AG09309 (cell line): Measurements from ENCODE around the gene ZNF543.

ENCODE experiments used
- DNase-seq: peaks from one replicate; pipeline ENCODE4 v3.0.0-alpha.2; 2010; ENCODE audit warnings: low read depth
- H3K4me3 ChIP-seq: 2 replicates; pipeline ENCODE4 v1.5.1; 2011; ENCODE audit warnings: mild to moderate bottlenecking, low read depth, low read length, moderate library complexity; ENCODE audit not compliant: control insufficient read depth
- TF ChIP-seq, protein P1 (sequence below): IDR thresholded peaks from 2 replicates; pipeline ENCODE4 v1.5.1; 2011; ENCODE audit warnings: mild to moderate bottlenecking, low read depth, low read length, inconsistent platforms; ENCODE audit not compliant: insufficient read depth, control insufficient read depth; ENCODE audit errors: missing control alignments

The ZNF543 gene

DNA sequence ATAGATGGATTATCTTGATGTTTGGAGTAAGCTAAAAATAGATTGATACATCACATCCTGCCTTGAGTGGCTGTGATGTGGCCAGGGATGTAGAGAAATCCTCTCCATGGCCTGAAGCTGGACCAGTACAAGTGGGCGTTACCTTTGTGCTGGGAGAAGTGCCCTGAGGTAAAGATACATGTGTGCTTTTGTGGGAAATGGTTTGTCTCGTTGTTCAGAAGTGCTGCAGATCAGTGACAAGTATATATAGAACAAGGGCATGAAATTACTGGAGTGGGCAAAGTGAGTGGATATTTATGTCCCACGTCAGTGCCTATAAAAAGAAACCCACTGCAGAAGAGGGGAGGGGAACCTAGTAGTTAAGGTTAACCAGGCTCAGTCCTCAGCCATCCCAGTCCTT is 18.6 kb downstream of the ZNF543 start:
- DNase-seq = no peak
- TF ChIP-seq, protein P1, sequence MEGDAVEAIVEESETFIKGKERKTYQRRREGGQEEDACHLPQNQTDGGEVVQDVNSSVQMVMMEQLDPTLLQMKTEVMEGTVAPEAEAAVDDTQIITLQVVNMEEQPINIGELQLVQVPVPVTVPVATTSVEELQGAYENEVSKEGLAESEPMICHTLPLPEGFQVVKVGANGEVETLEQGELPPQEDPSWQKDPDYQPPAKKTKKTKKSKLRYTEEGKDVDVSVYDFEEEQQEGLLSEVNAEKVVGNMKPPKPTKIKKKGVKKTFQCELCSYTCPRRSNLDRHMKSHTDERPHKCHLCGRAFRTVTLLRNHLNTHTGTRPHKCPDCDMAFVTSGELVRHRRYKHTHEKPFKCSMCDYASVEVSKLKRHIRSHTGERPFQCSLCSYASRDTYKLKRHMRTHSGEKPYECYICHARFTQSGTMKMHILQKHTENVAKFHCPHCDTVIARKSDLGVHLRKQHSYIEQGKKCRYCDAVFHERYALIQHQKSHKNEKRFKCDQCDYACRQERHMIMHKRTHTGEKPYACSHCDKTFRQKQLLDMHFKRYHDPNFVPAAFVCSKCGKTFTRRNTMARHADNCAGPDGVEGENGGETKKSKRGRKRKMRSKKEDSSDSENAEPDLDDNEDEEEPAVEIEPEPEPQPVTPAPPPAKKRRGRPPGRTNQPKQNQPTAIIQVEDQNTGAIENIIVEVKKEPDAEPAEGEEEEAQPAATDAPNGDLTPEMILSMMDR = no peak
- no peak overlapping the region for H3K4me3 ChIP-seq

DNA sequence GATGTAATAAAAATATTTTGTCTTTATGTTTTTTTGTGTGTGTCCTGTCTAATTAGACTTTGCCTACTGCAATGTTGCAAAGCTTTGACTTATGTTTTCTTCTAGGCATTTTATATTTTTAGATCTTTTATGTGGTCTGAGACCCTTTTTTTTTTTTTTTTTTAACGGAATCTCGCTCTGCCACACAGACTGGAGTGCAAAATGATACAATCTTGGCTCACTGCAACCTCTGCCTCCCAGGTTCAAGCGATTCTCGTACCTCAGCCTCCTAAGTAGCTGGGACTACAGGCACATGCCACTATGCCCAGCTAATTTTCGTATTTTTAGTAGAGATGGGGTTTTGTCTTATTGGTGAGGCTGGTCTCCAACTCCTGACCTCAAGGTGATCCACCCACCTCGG is 22.3 kb downstream of the ZNF543 start:
- no peak overlapping the region for H3K4me3 ChIP-seq
- TF ChIP-seq, protein P1 = no peak
- DNase-seq = no peak

DNA sequence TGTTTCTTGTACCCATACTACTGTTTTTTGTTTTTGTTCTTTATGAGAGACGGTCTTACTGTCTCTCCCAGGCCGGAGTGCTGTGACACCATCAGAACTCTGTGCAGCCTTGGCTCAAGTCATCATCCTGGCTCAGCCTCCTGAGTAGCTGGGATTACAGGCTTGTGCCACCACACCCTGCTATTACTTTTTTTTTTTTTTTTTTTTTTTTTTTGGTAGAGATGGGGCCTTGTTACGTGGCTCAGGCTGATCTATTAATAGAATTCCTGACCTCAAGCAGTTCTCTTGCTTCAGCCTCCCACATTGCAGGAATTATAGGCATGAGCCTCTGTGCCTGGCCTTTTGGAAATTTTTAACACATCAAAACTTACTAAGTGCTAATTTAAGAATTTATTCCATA is 27.9 kb downstream of the ZNF543 start:
- TF ChIP-seq, protein P1 = no peak
- H3K4me3 ChIP-seq = no peak overlapping the region
- DNase-seq = peak; percentile 50

DNA sequence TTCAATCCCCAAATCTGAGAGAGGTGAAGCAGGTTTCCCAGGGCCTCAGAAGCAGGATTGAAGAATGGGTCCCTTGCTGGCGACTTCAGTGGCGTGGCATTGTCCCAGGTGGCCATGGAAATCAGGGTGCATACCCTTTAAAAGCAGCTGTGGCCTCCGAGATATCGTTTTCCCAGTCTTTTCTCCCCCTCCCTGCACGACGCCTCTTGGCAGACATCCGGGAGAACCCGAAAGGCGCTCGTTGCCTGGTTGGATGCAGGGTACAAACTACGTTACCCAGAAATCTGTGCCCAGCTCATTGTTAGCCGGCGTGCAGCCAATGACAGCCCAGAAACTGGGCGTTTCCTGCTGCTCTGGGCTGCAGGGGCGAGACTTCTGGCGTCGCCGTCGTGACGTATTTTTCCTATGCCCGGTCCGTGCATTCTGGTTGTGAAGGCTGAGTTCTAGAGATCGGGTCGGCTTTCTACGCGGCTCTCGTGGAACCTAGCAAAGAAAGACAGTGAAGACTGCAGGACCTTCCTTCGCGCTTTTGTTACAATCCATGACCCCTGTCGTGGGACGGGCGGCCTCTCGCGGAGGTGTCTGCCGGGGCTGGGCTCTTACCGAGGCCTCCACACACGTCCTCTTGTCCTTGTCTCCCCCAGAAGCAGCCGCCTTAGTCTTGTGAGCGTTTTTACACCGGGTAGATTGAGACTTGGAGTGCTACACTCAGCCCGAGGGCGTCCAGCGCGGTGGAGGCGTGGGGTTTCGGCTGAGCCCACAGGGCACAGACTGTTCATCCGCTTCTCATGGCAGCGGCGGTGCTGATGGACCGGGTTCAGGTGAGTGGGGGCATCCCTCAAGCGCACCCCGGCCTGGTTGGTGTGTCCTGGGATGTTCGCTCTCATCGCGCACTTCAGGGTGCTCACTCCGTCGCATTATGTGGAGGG is 30.9 kb downstream of the ZNF543 start, which contains the start of gene ZNF304:
Gene ZNF304 (plus strand): TSS at position 395 of the 929 bp plus-strand sequence. CDS start 394 bp downstream, at position 789.
- DNase-seq = peak; percentile 72
- TF ChIP-seq, protein P1 = no peak
- H3K4me3 ChIP-seq = peak within 1 kb of the TSS; percentile 94

DNA sequence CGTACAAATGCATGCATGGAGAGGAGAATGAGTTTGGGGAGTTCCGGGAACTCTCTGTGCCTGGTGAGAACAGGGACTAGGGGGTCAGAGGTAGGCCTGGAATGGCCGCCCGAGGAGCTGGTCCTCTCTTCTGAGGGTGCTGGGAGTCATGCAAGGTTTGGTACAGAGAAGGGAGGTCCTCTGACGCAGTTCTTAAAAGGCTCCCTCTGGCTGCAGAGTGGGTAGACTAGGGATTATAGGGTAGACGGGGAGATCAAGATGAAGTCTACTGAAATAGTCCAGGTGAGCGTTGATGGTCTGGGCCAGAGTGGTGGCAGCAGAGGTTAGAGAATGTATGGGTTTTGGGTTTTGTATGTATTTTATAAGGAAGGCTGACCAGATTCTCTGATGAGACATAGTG is 31.6 kb downstream of the ZNF543 start:
- peak overlapping the region; percentile 94 for H3K4me3 ChIP-seq
- TF ChIP-seq, protein P1 = no peak
- no peak for DNase-seq

DNA sequence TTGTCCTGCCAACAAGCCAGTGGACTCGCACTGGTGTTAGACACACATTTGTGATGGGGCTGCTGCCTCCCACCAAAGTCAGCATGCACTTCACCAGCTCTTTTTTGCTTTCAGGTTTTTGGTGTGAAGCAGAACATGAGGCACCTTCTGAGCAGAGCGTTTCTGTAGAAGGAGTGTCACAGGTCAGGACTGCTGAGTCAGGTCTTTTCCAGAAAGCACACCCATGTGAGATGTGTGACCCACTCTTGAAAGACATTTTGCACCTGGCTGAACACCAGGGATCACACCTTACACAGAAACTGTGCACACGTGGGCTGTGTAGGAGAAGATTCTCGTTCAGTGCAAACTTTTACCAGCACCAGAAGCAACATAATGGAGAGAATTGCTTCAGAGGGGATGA is 35.6 kb downstream of the ZNF543 start:
- H3K4me3 ChIP-seq = no peak overlapping the region
- no peak for DNase-seq
- TF ChIP-seq, protein P1 = no peak

DNA sequence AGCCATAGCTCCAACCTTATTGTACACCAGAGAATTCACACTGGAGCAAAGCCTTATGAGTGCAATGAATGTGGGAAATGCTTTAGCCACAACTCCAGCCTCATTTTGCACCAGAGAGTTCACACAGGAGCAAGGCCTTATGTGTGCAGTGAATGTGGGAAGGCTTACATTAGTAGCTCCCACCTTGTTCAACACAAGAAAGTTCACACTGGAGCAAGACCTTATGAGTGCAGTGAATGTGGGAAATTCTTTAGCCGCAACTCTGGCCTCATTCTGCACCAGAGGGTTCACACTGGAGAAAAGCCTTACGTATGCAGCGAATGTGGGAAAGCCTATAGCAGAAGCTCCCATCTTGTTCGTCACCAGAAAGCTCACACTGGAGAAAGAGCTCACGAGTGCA is 37.1 kb downstream of the ZNF543 start:
- TF ChIP-seq, protein P1 = no peak
- no peak overlapping the region for H3K4me3 ChIP-seq
- no peak for DNase-seq
